Ascending aorta (tissue), 2 donors: ENCODE measurements around the gene PRRX1. TPM values are rescaled to one million over a fixed set of nuclear protein-coding genes. Genes with fewer than 3 reads are reported as not detected.

ENCODE experiments used
- DNase-seq, 2 donors: peaks; one replicate each; pipeline ENCODE4 v3.0.0-alpha.2; 2019; ENCODE audit warnings: low spot score in 2 of 2
- H3K27ac ChIP-seq, 2 donors: fragments of 200-600 bp; sonication (generic); one replicate each; pipeline ENCODE4 v1.5.1; 2016 to 2017; ENCODE audit warnings: mild to moderate bottlenecking in 1 of 2
- H3K27me3 ChIP-seq: fragments of 200-600 bp; sonication (generic); one replicate; pipeline ENCODE4 v1.5.1; 2017
- H3K36me3 ChIP-seq, 2 donors: fragments of 200-600 bp; sonication (generic); one replicate each; pipeline ENCODE4 v1.5.1; 2016
- H3K4me1 ChIP-seq, 2 donors: fragments of 200-600 bp; sonication (generic); one replicate each; pipeline ENCODE4 v1.5.1; 2016 to 2017; ENCODE audit warnings: mild to moderate bottlenecking in 1 of 2
- H3K4me3 ChIP-seq, 2 donors: fragments of 200-600 bp; sonication (generic); one replicate each; pipeline ENCODE4 v1.5.1; 2016 to 2017; ENCODE audit warnings: mild to moderate bottlenecking in 1 of 2
- H3K9me3 ChIP-seq, 2 donors: fragments of 200-600 bp; sonication (generic); one replicate each; pipeline ENCODE4 v1.5.1; 2016
- CTCF ChIP-seq, 3 experiments: fragments of 200-600 bp in 2 of 3; fragments of 450-650 bp in 1 of 3; sonication (generic) in 2 of 3; IDR thresholded peaks; one replicate each; pipeline ENCODE4 v1.5.1; 2016 to 2019; ENCODE audit warnings: antibody characterized with exemption in 3 of 3, mild to moderate bottlenecking in 1 of 3, moderate library complexity in 1 of 3
- intact Hi-C: fragments of 100-400 bp; cut with DNase I; formaldehyde crosslinking; loops from one replicate; pipeline ENCODE4 v1.15.1; 2023
- total RNA-seq: library from RNA; depleted of rRNA; stranded (reverse); fragments of >200 nt; gene quantifications from one replicate; pipeline ENCODE4 v1.1.0, GENCODE V29; 2016

The PRRX1 gene
- total RNA-seq, 1 donor from 2014 or later, result 123 TPM

- DNase-seq, result no peak
- no peaks in the 10 kb centered on the region for H3K9me3 ChIP-seq
- H3K36me3 ChIP-seq, result no peaks in the 10 kb centered on the region
- H3K27me3 ChIP-seq, result no peaks in the 10 kb centered on the region
- intact Hi-C loops, result no loop called here
- no peak overlapping the region for H3K4me3 ChIP-seq
- TF ChIP-seq CTCF (IDR thresholded peaks at IDR 0.05), result no peak
- H3K4me1 ChIP-seq, result no peaks in the 10 kb centered on the region
- no peak overlapping the region for H3K27ac ChIP-seq
These were observed 85.6 kb downstream of the PRRX1 start for GRCh38 chr1:170749549-170749948.

GRCh38 chr1:170749959-170750358 lies 86.0 kb downstream of the PRRX1 start:
- H3K36me3 ChIP-seq, result no peaks in the 10 kb centered on the region
- no peak overlapping the region for H3K27ac ChIP-seq
- DNase-seq, result no peak
- no peaks in the 10 kb centered on the region for H3K9me3 ChIP-seq
- no peak overlapping the region for H3K4me3 ChIP-seq
- H3K4me1 ChIP-seq, result no peaks in the 10 kb centered on the region
- no peak for TF ChIP-seq CTCF (IDR thresholded peaks at IDR 0.05)
- H3K27me3 ChIP-seq, result no peaks in the 10 kb centered on the region
- intact Hi-C loops, result no loop called here

- Histone ChIP-seq H3K4me3 (no peak overlapping the region), H3K27ac (no peak overlapping the region), H3K4me1 (no peaks in the 10 kb centered on the region), H3K9me3 (no peaks in the 10 kb centered on the region), H3K36me3 (no peaks in the 10 kb centered on the region), H3K27me3 (no peaks in the 10 kb centered on the region)
- DNase-seq, result no peak
- TF ChIP-seq CTCF (IDR thresholded peaks at IDR 0.05), result no peak
- intact Hi-C loops, result no loop called here
These were observed 91.9 kb downstream of the PRRX1 start for GRCh38 chr1:170755795-170756194.

- TF ChIP-seq CTCF (IDR thresholded peaks at IDR 0.05), result no peak
These were observed 95.1 kb downstream of the PRRX1 start for GRCh38 chr1:170758992-170759391.

GRCh38 chr1:170765279-170765678 lies 101.3 kb downstream of the PRRX1 start:
- H3K36me3 ChIP-seq, result no peaks in the 10 kb centered on the region
- H3K27me3 ChIP-seq, result no peaks in the 10 kb centered on the region
- H3K4me1 ChIP-seq, result no peaks in the 10 kb centered on the region
- no peak overlapping the region for H3K4me3 ChIP-seq
- H3K27ac ChIP-seq, result no peak overlapping the region
- DNase-seq, result no peak
- TF ChIP-seq CTCF (IDR thresholded peaks at IDR 0.05), result no peak
- H3K9me3 ChIP-seq, result no peaks in the 10 kb centered on the region
- intact Hi-C loops, result loop anchor here (2.0 to 10.0 kb wide), 6 partner anchors 78 to 836 kb away; partner anchors contain the start of genes GORAB and PRRX1

More at GRCh38 chr1:170758992-170759391, 95.1 kb downstream of the PRRX1 start:
- intact Hi-C loops, result no loop called here
- Histone ChIP-seq H3K27me3 (no peaks in the 10 kb centered on the region), H3K4me3 (no peak overlapping the region), H3K27ac (no peak overlapping the region), H3K9me3 (no peaks in the 10 kb centered on the region), H3K36me3 (no peaks in the 10 kb centered on the region), H3K4me1 (no peaks in the 10 kb centered on the region)
- no peak for DNase-seq
